ENCODE data around the gene GNAT3. TPM values are rescaled to one million over a fixed set of nuclear protein-coding genes. Genes with fewer than 3 reads are reported as not detected.

Gene GNAT3
- total RNA-seq, 4 donors from 2014 or later = not detected

DNA sequence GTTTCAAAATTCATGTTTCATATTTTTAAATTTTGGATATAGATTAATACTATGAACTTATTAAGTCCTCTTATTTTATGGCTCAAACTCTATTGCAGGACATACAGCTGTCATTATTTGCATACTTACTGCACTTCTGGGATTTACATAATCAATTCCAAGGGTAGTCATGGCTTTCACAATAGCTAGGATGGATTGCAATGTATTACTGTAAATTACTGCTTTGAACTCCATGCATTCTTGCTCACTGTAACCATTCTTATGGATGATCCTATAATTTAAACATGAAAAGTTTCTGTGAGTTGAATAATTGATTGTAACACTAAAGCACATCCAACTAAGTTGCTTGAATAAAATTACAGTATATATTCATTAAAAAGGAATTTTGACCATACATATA is 23.5 kb downstream of the GNAT3 start:
- H3K27me3 ChIP-seq = no peaks in the 10 kb centered on the region
- H3K27ac ChIP-seq = no peak overlapping the region
- H3K4me3 ChIP-seq = no peak overlapping the region
- TF ChIP-seq, protein P1, sequence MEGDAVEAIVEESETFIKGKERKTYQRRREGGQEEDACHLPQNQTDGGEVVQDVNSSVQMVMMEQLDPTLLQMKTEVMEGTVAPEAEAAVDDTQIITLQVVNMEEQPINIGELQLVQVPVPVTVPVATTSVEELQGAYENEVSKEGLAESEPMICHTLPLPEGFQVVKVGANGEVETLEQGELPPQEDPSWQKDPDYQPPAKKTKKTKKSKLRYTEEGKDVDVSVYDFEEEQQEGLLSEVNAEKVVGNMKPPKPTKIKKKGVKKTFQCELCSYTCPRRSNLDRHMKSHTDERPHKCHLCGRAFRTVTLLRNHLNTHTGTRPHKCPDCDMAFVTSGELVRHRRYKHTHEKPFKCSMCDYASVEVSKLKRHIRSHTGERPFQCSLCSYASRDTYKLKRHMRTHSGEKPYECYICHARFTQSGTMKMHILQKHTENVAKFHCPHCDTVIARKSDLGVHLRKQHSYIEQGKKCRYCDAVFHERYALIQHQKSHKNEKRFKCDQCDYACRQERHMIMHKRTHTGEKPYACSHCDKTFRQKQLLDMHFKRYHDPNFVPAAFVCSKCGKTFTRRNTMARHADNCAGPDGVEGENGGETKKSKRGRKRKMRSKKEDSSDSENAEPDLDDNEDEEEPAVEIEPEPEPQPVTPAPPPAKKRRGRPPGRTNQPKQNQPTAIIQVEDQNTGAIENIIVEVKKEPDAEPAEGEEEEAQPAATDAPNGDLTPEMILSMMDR (IDR thresholded peaks at IDR 0.05) = no peak
- TF ChIP-seq EP300 (IDR thresholded peaks at IDR 0.05) (no peak), POLR2AphosphoS5 (IDR thresholded peaks at IDR 0.05) (no peak), POLR2A (IDR thresholded peaks at IDR 0.05) (no peak)
- no peaks in the 10 kb centered on the region for H3K4me1 ChIP-seq
- H3K36me3 ChIP-seq = no peaks in the 10 kb centered on the region
- H3K9me3 ChIP-seq = no peaks in the 10 kb centered on the region
- ATAC-seq = no peak

DNA sequence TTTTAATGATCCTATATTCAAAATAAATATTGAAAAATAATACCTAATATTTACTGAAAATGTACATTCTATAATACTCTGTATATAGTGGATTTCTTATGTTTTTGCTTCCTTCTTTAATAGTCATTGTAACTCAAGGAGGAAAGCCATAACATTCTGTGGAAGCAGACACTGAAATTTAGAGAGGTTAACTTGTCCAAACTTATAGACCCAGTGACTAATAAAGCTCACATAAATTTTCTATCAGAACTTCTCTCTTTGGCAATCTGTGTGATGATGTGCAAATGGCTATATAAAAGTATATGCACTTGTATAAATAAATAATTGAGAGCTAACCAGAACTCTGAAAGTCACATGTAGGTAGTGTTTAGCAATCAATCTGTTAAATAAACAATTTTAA is 26.1 kb downstream of the GNAT3 start:
- H3K36me3 ChIP-seq = no peaks in the 10 kb centered on the region
- no peak for TF ChIP-seq POLR2AphosphoS5 (IDR thresholded peaks at IDR 0.05)
- TF ChIP-seq, protein P1 (IDR thresholded peaks at IDR 0.05) = no peak
- no peak for TF ChIP-seq EP300 (IDR thresholded peaks at IDR 0.05)
- no peak for TF ChIP-seq POLR2A (IDR thresholded peaks at IDR 0.05)
- H3K4me1 ChIP-seq = no peaks in the 10 kb centered on the region
- H3K27me3 ChIP-seq = no peaks in the 10 kb centered on the region
- no peak overlapping the region for H3K27ac ChIP-seq
- no peak for ATAC-seq
- H3K9me3 ChIP-seq = no peaks in the 10 kb centered on the region
- H3K4me3 ChIP-seq = no peak overlapping the region

DNA sequence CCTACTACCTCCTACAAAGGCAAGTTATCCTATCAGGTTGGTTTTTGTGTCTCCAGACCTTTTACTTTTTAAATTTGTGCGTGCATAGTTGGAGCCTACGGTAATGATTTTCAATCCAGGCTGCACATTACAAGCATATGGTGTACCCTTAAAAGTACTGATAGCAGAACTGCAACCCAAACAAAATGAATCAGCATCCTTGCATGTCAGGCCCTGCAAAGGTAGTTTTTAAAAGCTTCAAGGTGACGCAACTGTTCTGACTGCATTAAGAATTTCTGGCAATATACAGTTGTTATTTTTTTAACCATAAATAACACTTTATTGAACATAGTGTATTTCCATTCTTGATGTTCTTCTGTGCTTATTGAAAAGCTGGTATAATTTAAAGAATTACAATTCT is 28.9 kb downstream of the GNAT3 start:
- no peak for ATAC-seq
- no peak overlapping the region for H3K27ac ChIP-seq
- no peaks in the 10 kb centered on the region for H3K27me3 ChIP-seq
- TF ChIP-seq POLR2A (IDR thresholded peaks at IDR 0.05) (no peak), EP300 (IDR thresholded peaks at IDR 0.05) (no peak)
- TF ChIP-seq, protein P1 (IDR thresholded peaks at IDR 0.05) = no peak
- H3K36me3 ChIP-seq = no peaks in the 10 kb centered on the region
- WGBS, 2 donors (ENCODE audit: low coverage in 1 of 2) = 84 to 96% methylated on average over 2 to 3 of the region's 3 CpGs
- H3K9me3 ChIP-seq = no peaks in the 10 kb centered on the region
- no peaks in the 10 kb centered on the region for H3K4me1 ChIP-seq
- H3K4me3 ChIP-seq = no peak overlapping the region

DNA sequence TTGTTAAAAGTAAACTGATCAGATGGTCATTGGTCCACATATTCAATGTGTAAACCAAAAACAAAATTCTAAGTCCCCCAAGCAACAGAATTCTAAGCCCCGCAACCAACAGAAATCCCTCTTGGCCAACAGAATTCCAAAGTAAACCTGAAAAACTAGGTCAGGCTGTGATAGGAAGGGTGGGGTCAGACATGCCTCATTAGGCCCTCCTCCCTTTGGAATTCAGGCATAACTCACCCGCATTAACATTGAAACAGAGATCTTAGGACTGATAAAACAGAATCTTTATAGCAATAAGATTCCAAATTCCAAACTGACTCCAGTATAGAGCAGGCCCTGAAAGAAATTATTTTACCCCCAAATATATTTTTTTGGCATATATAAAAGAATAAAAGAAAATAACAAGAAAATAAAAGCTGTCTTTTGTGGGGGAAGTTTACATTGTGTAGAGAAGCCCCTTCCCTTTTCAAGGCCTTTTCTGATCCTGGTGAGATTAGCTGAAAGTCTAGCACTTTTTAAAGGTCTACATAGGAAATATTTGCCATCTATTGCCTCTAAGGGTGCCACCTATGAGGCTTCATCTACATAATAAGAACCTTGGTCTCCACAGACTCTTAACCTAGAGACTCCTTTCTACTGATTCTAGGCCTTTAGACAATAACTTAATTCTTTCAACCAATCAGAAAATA is 30.5 kb downstream of the GNAT3 start:
- H3K4me3 ChIP-seq = no peak overlapping the region
- no peak for ATAC-seq
- TF ChIP-seq POLR2AphosphoS5 (IDR thresholded peaks at IDR 0.05) = no peak
- TF ChIP-seq EP300 (IDR thresholded peaks at IDR 0.05) = no peak
- no peak for TF ChIP-seq POLR2A (IDR thresholded peaks at IDR 0.05)
- H3K36me3 ChIP-seq = no peaks in the 10 kb centered on the region
- WGBS, 2 donors (ENCODE audit: low coverage in 1 of 2) = 76 to 78% methylated on average over 2 of the region's 2 CpGs
- H3K4me1 ChIP-seq = no peaks in the 10 kb centered on the region
- no peaks in the 10 kb centered on the region for H3K9me3 ChIP-seq
- no peak overlapping the region for H3K27ac ChIP-seq
- no peaks in the 10 kb centered on the region for H3K27me3 ChIP-seq

DNA sequence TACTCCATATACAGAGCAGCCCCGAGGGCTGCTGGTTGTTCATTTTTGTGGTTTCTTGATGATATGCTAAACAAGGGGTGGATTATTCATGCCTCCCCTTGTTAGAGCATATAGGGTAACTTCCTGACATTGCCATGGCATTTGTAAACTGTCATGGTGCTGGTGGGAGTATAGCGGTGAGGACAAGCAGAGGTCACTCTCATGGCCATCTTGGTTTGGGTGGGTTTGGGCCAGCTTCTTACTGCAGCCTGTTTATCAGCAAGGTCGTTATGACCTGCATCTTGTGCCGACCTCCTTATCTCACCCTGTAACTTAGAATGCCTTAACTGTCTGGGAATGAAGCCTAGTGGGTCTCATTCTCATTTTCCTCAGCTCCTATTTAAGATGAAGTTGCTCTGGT is 31.3 kb downstream of the GNAT3 start:
- H3K27me3 ChIP-seq = no peaks in the 10 kb centered on the region
- no peak for ATAC-seq
- H3K4me1 ChIP-seq = no peaks in the 10 kb centered on the region
- no peak overlapping the region for H3K4me3 ChIP-seq
- H3K36me3 ChIP-seq = no peaks in the 10 kb centered on the region
- H3K9me3 ChIP-seq = no peaks in the 10 kb centered on the region
- TF ChIP-seq, protein P1 (IDR thresholded peaks at IDR 0.05) = no peak
- TF ChIP-seq POLR2A (IDR thresholded peaks at IDR 0.05) (no peak), EP300 (IDR thresholded peaks at IDR 0.05) (no peak), POLR2AphosphoS5 (IDR thresholded peaks at IDR 0.05) (no peak)
- no peak overlapping the region for H3K27ac ChIP-seq
- 90 to 92% methylated on average over 2 of the region's 4 CpGs for WGBS, 2 donors (ENCODE audit: low coverage in 1 of 2)
